KOPT-K1 (cell line): ENCODE results near the gene TRRAP.

Experiments
- H3K27ac ChIP-seq: fragments of 200-600 bp; sonication (generic); 2 replicates; pipeline ENCODE4 v1.5.1; 2016; ENCODE audit warnings: antibody characterized with exemption, mild to moderate bottlenecking, low read depth, low read length; ENCODE audit not compliant: poor library complexity, severe bottlenecking
- H3K36me3 ChIP-seq: fragments of 200-600 bp; sonication (generic); 2 replicates; pipeline ENCODE4 v1.5.1; 2017; ENCODE audit warnings: antibody characterized with exemption, mild to moderate bottlenecking, low read length, moderate library complexity; ENCODE audit not compliant: insufficient read depth
- H3K9me3 ChIP-seq: fragments of 200-600 bp; sonication (generic); 2 replicates; pipeline ENCODE4 v1.5.1; 2017; ENCODE audit warnings: antibody characterized with exemption, low read length, mild to moderate bottlenecking; ENCODE audit not compliant: insufficient read depth, poor library complexity, severe bottlenecking

TRRAP gene

DNA sequence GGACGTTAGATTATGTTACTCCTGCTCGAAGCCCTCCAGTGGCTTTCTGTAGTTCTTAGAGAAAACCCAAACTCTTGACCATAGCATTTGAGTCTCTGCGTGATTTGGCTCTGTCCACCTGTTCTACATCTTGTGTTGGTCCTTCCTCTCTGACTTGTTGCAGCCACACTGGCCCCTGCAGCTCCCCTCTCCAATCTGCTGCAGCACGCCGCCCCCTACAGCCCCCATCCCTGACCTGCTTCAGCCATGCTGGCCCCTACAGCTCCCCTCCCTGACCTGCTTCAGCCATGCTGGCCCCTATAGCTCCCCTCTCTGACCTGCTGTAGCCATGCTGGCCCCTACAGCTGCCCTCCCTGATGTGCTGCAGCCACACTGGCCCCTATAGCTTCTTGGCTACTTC is 29.2 kb downstream of the TRRAP start:
- H3K9me3 ChIP-seq, result no peaks in the 10 kb centered on the region
- H3K27ac ChIP-seq, result no peak overlapping the region
- peaks cover 100% of the 10 kb centered on the region for H3K36me3 ChIP-seq

DNA sequence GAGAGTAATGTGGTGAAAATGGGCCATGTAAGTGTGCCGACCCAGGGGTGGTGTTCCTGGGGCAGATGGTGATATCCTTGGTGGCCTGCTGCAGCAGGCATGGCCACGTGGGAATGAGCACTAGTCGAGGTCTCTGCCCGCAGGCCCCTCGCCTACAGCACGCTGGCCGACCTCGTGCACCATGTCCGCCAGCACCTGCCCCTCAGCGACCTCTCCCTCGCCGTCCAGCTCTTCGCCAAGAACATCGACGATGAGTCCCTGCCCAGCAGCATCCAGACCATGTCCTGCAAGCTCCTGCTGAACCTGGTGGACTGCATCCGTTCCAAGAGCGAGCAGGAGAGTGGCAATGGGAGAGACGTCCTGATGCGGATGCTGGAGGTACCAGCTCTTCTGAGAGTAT is 30.3 kb downstream of the TRRAP start:
- peaks cover 100% of the 10 kb centered on the region for H3K36me3 ChIP-seq
- no peaks in the 10 kb centered on the region for H3K9me3 ChIP-seq
- H3K27ac ChIP-seq, result no peak overlapping the region

DNA sequence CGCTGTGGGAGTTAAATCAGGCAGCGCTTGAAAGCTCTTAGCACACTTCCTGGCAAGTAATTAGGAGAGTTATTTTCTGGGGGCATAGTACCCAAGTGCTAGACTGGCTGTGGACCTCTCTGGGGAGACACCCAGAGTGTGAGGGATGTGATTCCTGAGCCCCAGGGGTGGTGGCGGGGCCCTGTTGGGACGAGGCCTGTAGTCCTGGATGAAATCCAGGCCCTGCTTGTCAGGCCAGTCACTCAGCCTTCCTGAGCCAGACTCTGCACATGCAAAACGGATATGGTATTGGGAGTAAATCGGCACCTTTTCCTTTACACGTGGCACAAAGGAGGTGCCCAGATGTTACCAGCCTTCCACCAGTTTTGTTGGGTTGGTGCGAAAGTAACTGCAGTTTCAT is 31.2 kb downstream of the TRRAP start:
- H3K36me3 ChIP-seq, result peaks cover 99% of the 10 kb centered on the region
- H3K9me3 ChIP-seq, result no peaks in the 10 kb centered on the region
- no peak overlapping the region for H3K27ac ChIP-seq

DNA sequence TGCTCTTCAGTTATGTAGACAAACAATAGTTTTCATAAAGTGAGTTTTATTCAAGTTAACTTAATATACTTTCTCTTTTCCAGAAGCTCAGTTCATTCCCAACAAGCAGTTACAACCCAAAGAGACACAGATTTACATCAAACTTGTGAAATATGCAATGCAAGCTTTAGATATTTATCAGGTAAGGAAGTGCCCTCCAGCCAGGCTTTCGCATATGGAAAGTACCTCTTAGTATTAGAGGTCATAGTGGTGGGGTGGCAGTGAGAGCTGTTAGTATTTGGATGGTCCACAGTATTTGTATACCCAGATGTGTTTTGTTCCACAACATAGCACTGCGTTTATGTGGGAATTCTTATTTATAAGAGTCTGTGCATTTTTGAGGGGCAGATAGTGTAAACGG is 32.1 kb downstream of the TRRAP start:
- H3K27ac ChIP-seq, result no peak overlapping the region
- no peaks in the 10 kb centered on the region for H3K9me3 ChIP-seq
- H3K36me3 ChIP-seq, result peaks cover 98% of the 10 kb centered on the region

DNA sequence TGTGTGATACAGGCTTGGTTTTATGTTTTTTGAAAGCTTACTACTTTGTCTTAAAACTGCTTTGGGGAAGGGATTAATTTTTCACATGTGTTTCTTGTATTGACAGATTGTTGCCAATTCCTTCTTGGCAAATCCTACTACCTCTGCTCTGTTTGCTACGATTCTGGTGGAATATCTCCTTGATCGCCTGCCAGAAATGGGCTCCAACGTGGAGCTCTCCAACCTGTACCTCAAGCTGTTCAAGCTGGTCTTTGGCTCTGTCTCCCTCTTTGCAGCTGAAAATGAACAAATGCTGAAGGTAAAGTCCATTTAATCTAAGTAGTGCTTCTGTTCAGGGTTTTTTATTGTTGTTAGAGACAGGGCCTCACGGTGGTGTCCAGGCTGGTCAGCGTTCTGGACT is 33.6 kb downstream of the TRRAP start:
- H3K9me3 ChIP-seq, result no peaks in the 10 kb centered on the region
- peaks cover 98% of the 10 kb centered on the region for H3K36me3 ChIP-seq
- H3K27ac ChIP-seq, result no peak overlapping the region

DNA sequence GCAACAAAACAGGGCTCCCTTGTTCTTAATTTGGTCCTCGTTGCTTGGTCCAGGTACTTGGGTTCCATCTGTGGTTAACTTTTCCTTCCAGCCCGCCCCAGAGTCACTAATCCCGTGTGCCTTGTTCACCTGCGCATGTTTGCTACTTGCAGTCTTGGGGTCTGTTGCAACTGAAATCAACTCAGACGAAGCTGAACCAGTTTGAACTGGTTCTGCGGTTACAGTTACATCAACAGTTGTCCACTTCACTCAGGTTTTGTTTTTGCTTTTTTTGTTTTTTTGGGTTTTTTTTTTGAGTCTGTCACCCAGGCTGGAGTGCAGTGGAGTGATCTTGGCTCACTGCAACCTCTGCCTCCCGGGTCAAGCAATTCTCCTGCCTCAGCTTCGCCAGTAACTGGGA is 34.7 kb downstream of the TRRAP start:
- Histone ChIP-seq H3K27ac (no peak overlapping the region), H3K36me3 (peaks cover 98% of the 10 kb centered on the region), H3K9me3 (no peaks in the 10 kb centered on the region)

DNA sequence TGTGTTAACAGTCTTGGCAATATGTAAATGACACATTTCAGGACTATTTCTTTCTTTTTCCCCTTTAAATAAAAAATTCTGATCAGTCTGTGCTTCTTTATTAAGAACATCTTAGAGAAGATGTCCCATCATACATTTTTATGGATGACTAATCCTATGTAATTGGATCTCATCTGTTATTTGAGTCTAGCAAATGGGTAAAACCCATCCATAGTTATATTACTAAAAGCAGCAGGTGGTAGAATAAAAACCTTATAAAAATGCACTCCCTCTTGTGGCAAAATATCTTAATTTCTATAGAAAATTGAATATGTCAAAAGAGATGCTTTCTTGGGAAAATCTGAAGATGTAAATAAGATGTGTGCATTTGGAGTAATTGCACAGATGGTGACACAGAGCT is 35.3 kb downstream of the TRRAP start:
- Histone ChIP-seq H3K36me3 (peaks cover 98% of the 10 kb centered on the region), H3K9me3 (no peaks in the 10 kb centered on the region), H3K27ac (no peak overlapping the region)

DNA sequence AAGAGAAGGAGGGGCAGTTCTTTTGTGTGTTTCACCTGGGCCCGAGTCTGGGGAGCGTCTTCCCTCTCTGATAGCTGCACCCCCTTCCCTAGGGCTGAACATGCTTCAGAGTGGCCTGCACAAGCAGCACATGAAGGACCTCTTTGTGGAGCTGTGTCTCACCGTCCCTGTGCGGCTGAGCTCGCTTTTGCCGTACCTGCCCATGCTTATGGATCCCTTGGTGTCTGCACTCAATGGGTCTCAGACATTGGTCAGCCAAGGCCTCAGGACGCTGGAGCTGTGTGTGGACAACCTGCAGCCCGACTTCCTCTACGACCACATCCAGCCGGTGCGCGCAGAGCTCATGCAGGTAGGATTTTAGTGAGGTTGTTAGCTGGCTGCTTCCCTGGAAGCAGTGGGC is 39.0 kb downstream of the TRRAP start:
- H3K36me3 ChIP-seq, result peaks cover 98% of the 10 kb centered on the region
- H3K9me3 ChIP-seq, result no peaks in the 10 kb centered on the region
- H3K27ac ChIP-seq, result no peak overlapping the region

DNA sequence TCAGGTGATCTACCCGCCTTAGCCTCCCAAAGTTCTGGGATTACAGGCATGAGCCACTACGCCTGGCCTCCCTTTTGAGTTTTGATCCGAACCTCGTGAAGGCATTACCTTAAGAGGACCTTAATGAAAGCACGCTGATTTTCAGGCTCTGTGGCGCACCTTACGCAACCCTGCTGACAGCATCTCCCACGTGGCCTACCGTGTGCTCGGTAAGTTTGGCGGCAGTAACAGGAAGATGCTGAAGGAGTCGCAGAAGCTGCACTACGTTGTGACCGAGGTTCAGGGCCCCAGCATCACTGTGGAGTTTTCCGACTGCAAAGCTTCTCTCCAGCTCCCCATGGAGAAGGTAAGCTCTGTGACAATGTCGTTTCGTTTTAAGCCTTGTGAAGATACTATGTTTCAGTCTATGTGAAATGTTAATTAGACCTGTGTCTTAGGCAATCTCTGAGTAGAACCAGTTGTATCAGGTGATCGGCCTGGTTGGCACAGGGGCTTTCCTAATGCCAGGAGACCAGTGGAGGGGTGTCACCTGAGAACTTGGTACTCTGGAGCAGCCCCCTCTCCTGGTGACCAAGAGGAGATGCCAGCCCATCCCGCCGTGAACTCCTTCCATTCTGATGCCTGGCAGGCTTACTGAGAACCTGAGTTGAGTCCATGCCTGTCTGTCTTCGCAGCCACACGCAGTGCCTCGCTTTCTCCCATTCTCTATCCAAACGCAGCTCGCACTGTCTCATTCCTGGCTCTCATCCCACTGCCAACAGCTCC is 43.5 kb downstream of the TRRAP start:
- Histone ChIP-seq H3K36me3 (peaks cover 98% of the 10 kb centered on the region), H3K27ac (no peak overlapping the region), H3K9me3 (no peaks in the 10 kb centered on the region)

DNA sequence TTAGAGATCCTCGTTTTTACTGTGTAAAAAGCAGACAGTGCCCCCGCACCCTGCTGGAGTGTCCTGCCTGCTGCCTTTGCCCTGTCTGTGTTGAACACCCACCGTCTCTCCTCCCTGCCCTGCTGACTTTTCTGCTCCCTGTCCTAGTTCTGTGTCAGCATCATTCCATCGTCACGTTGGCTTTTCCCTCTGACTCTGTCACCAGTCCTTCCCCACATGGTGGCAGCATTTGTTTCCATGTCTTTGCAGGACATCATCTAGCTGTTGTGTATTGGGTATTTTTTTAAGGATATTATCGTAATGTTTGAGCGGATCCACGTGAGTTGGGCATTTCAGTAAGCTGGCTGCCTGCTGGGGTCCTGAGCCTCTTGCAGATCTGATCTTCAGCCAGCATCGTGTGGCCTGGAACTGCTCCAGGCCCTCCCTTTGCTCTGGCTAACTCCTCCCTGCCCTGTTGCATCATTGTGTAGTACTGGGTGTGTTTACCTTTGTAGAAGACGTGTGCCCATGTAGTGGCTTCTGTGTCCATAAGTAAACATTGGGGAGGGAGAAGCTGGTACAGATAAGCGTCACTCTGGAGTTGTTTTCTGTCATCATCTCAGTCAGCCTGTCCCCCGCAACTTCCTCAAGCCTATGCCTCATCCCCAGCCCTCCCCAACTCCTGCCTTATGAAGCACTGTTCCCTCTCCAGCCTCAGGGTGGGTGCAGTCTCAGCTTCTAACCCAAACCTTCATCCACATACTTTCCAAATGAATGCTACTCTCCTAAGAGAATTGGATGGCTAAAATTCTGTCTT is 44.3 kb downstream of the TRRAP start:
- H3K9me3 ChIP-seq, result no peaks in the 10 kb centered on the region
- H3K36me3 ChIP-seq, result peaks cover 98% of the 10 kb centered on the region
- no peak overlapping the region for H3K27ac ChIP-seq

DNA sequence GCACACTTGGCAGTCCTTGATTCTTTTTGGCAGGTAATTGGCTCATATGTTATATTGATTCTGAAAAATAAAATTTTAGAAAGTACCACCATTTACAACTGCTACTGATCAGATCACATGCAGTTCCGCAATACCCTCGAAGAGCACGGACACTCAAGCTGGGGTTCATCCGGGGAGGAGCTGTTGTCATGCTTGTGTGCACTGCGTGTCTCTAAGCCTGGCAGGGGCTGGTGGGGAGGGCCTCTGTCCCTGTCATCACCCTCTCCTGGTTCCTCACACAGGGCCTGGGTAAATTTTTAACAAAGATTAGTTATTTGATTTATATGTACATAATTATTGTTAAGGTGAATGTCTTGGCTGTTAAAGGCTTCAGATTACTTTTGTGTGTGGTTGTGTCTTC is 45.2 kb downstream of the TRRAP start:
- Histone ChIP-seq H3K9me3 (no peaks in the 10 kb centered on the region), H3K27ac (no peak overlapping the region), H3K36me3 (peaks cover 98% of the 10 kb centered on the region)

DNA sequence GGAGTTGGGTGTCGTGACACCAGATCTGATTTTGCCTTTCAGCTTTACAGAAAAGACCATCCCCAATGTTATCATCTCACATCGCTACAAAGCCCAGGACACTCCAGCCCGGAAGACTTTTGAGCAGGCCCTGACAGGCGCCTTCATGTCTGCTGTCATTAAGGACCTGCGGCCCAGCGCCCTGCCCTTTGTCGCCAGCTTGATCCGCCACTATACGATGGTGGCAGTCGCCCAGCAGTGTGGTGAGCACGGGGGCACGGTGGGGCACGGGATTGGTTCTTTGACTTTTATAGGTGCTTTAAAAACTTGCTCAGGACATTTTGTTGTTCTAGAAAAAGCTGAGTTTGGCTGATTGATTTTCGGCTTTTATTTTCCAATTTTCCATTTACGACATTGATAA is 48.8 kb downstream of the TRRAP start:
- no peak overlapping the region for H3K27ac ChIP-seq
- no peaks in the 10 kb centered on the region for H3K9me3 ChIP-seq
- H3K36me3 ChIP-seq, result peaks cover 96% of the 10 kb centered on the region

DNA sequence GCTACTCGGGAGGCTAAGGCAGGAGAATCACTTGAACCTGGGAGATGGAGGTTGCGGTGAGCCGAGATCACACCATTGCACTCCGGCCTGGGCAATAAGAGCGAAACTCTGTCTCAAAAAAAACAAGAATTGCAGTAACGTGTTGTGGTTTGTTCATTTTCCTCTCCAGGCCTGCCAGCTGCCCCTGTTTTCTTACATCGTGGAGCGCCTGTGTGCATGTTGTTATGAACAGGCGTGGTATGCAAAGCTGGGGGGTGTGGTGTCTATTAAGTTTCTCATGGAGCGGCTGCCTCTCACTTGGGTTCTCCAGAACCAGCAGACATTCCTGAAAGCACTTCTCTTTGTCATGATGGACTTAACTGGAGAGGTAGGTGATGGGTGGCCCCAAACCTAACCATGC is 52.1 kb downstream of the TRRAP start:
- no peaks in the 10 kb centered on the region for H3K9me3 ChIP-seq
- H3K36me3 ChIP-seq, result peaks cover 98% of the 10 kb centered on the region
- H3K27ac ChIP-seq, result no peak overlapping the region

DNA sequence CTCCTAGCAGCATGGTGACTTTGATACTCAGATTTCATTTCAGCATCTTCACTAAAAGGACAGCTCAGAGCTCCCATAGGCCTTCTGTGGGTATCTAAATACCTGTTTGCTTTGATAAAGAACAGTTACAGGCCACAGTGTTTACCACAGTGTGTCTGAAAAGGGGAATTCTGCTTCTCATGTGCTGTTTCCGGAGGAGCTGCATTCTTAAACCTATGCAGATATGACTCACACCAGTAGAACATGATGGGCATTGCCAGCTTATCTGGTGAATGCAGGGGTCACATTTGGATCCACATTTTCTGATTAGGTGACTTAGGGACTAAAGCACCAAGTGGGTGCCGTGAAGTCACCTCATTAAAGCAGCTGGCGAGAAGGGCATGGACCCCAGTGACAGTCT is 52.6 kb downstream of the TRRAP start:
- Histone ChIP-seq H3K9me3 (no peaks in the 10 kb centered on the region), H3K27ac (no peak overlapping the region), H3K36me3 (peaks cover 98% of the 10 kb centered on the region)

DNA sequence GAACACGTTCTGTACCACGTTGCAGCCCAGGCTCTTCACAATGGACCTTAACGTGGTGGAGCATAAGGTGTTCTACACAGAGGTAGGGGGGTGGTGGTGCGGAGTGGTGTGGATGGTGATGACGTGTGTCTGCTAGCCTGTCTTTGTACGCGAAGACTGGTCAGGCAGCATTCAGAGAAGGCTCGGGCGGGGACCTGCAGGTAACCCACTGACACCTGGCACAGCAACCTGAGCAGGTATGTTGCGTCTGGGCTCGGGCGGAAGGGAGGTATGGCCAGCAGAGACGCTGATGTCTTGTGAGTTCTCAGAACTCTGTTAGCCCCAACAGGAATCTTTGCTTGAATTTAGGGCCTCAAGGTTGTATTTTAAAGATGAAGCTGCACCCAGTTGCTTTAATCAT is 55.0 kb downstream of the TRRAP start:
- H3K9me3 ChIP-seq, result no peaks in the 10 kb centered on the region
- H3K36me3 ChIP-seq, result peaks cover 98% of the 10 kb centered on the region
- no peak overlapping the region for H3K27ac ChIP-seq

DNA sequence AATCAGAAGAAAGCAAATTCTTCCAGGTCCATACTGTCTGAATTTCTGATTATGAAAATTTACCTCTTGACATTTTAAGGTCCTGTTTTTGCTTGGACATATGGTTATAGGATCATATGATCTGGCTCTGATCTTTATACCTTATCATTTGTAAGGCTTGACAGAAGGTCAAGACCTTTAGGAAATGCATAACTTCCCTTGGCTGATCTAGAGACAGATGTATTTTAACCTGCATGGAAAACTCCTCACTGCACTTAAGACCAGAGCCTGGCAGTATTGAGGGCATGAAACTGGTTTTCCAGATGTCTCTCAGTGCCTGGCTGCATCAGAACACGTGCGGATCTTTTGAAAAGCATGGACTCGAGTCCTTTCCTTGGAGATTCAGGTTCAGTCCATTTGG is 55.9 kb downstream of the TRRAP start:
- H3K36me3 ChIP-seq, result peaks cover 98% of the 10 kb centered on the region
- H3K27ac ChIP-seq, result no peak overlapping the region

More for the DNA sequence above, 55.9 kb downstream of the TRRAP start:
- no peaks in the 10 kb centered on the region for H3K9me3 ChIP-seq
